Measurements from ENCODE around the gene GTF3C2.
"Not testable (repeated sequence)": the region's sequence is repeated elsewhere in the genome, so short reads cannot be mapped to it uniquely, and the experiment has no call there.

Gene GTF3C2

GRCh38 chr2:27303093-27304025, 53.2 kb downstream of the GTF3C2 start:
- no peaks in the 10 kb centered on the region for H3K9me3 Mint-ChIP-seq
- no peak overlapping the region for H3K27ac Mint-ChIP-seq
- H3K4me3 Mint-ChIP-seq: peak overlapping the region; percentile 44
- no peaks in the 10 kb centered on the region for H3K36me3 Mint-ChIP-seq (ENCODE audit: low read depth)
- peaks cover 13% of the 10 kb centered on the region for H3K4me1 Mint-ChIP-seq (ENCODE audit: low read depth)
- H3K27me3 Mint-ChIP-seq: peaks cover 20% of the 10 kb centered on the region

GRCh38 chr2:27300606-27301005, 56.0 kb downstream of the GTF3C2 start:
- H3K9me3 Mint-ChIP-seq; H3K4me1 Mint-ChIP-seq (ENCODE audit: low read depth); H3K36me3 Mint-ChIP-seq (ENCODE audit: low read depth); H3K4me3 Mint-ChIP-seq; H3K27ac Mint-ChIP-seq: not testable (repeated sequence)
- H3K27me3 Mint-ChIP-seq: peaks cover 23% of the 10 kb centered on the region

GRCh38 chr2:27298391-27299080, 58.0 kb downstream of the GTF3C2 start:
- Mint-ChIP-seq H3K4me3 (no peak overlapping the region), H3K9me3 (no peaks in the 10 kb centered on the region), H3K36me3 (ENCODE audit: low read depth) (no peaks in the 10 kb centered on the region), H3K27ac (no peak overlapping the region), H3K27me3 (peaks cover 9% of the 10 kb centered on the region), H3K4me1 (ENCODE audit: low read depth) (peaks cover 6% of the 10 kb centered on the region)

GRCh38 chr2:27297195-27297594, 59.4 kb downstream of the GTF3C2 start:
- no peaks in the 10 kb centered on the region for H3K36me3 Mint-ChIP-seq (ENCODE audit: low read depth)
- H3K4me3 Mint-ChIP-seq: no peak overlapping the region
- H3K27me3 Mint-ChIP-seq: peaks cover 9% of the 10 kb centered on the region
- no peak overlapping the region for H3K27ac Mint-ChIP-seq
- no peaks in the 10 kb centered on the region for H3K4me1 Mint-ChIP-seq (ENCODE audit: low read depth)
- no peaks in the 10 kb centered on the region for H3K9me3 Mint-ChIP-seq

GRCh38 chr2:27296481-27296880, 60.1 kb downstream of the GTF3C2 start:
- Mint-ChIP-seq H3K27me3 (peaks cover 9% of the 10 kb centered on the region), H3K27ac (no peak overlapping the region), H3K9me3 (no peaks in the 10 kb centered on the region), H3K36me3 (ENCODE audit: low read depth) (no peaks in the 10 kb centered on the region), H3K4me1 (ENCODE audit: low read depth) (no peaks in the 10 kb centered on the region), H3K4me3 (no peak overlapping the region)

- H3K9me3 Mint-ChIP-seq: no peaks in the 10 kb centered on the region
- H3K4me3 Mint-ChIP-seq: no peak overlapping the region
- no peaks in the 10 kb centered on the region for H3K4me1 Mint-ChIP-seq (ENCODE audit: low read depth)
- H3K27ac Mint-ChIP-seq: no peak overlapping the region
- peaks cover 9% of the 10 kb centered on the region for H3K27me3 Mint-ChIP-seq
- H3K36me3 Mint-ChIP-seq (ENCODE audit: low read depth): no peaks in the 10 kb centered on the region
Observed at GRCh38 chr2:27294928-27295327, 61.6 kb downstream of the GTF3C2 start.

- H3K4me3 Mint-ChIP-seq: no peak overlapping the region
- H3K36me3 Mint-ChIP-seq (ENCODE audit: low read depth): no peaks in the 10 kb centered on the region
- no peak overlapping the region for H3K27ac Mint-ChIP-seq
- peaks cover 5% of the 10 kb centered on the region for H3K27me3 Mint-ChIP-seq
- no peaks in the 10 kb centered on the region for H3K9me3 Mint-ChIP-seq
- no peaks in the 10 kb centered on the region for H3K4me1 Mint-ChIP-seq (ENCODE audit: low read depth)
Observed at GRCh38 chr2:27291865-27292264, 64.7 kb downstream of the GTF3C2 start.

- H3K9me3 Mint-ChIP-seq: no peaks in the 10 kb centered on the region
- no peak overlapping the region for H3K27ac Mint-ChIP-seq
- no peak overlapping the region for H3K4me3 Mint-ChIP-seq
- H3K36me3 Mint-ChIP-seq (ENCODE audit: low read depth): no peaks in the 10 kb centered on the region
- H3K27me3 Mint-ChIP-seq: no peaks in the 10 kb centered on the region
- no peaks in the 10 kb centered on the region for H3K4me1 Mint-ChIP-seq (ENCODE audit: low read depth)
Observed at GRCh38 chr2:27290549-27290948, 66.0 kb downstream of the GTF3C2 start.

GRCh38 chr2:27288610-27289009, 68.0 kb downstream of the GTF3C2 start:
- Mint-ChIP-seq H3K27ac (no peak overlapping the region), H3K9me3 (no peaks in the 10 kb centered on the region), H3K4me3 (no peak overlapping the region), H3K36me3 (ENCODE audit: low read depth) (no peaks in the 10 kb centered on the region), H3K4me1 (ENCODE audit: low read depth) (no peaks in the 10 kb centered on the region), H3K27me3 (no peaks in the 10 kb centered on the region)

- Mint-ChIP-seq H3K4me1 (ENCODE audit: low read depth) (no peaks in the 10 kb centered on the region), H3K9me3 (no peaks in the 10 kb centered on the region), H3K4me3 (no peak overlapping the region), H3K36me3 (ENCODE audit: low read depth) (no peaks in the 10 kb centered on the region), H3K27me3 (peaks cover 4% of the 10 kb centered on the region), H3K27ac (no peak overlapping the region)
Observed at GRCh38 chr2:27285481-27285880, 71.1 kb downstream of the GTF3C2 start.

- H3K27me3 Mint-ChIP-seq: peaks cover 4% of the 10 kb centered on the region
Observed at GRCh38 chr2:27284996-27285395, 71.6 kb downstream of the GTF3C2 start.

GRCh38 chr2:27282892-27283291, 73.7 kb downstream of the GTF3C2 start:
- peaks cover 8% of the 10 kb centered on the region for H3K27me3 Mint-ChIP-seq
- no peaks in the 10 kb centered on the region for H3K4me1 Mint-ChIP-seq (ENCODE audit: low read depth)
- no peak overlapping the region for H3K4me3 Mint-ChIP-seq
- no peaks in the 10 kb centered on the region for H3K36me3 Mint-ChIP-seq (ENCODE audit: low read depth)
- H3K27ac Mint-ChIP-seq: no peak overlapping the region
- H3K9me3 Mint-ChIP-seq: no peaks in the 10 kb centered on the region

More at GRCh38 chr2:27284996-27285395, 71.6 kb downstream of the GTF3C2 start:
- H3K27ac Mint-ChIP-seq: no peak overlapping the region
- no peaks in the 10 kb centered on the region for H3K4me1 Mint-ChIP-seq (ENCODE audit: low read depth)
- no peak overlapping the region for H3K4me3 Mint-ChIP-seq
- no peaks in the 10 kb centered on the region for H3K36me3 Mint-ChIP-seq (ENCODE audit: low read depth)
- H3K9me3 Mint-ChIP-seq: no peaks in the 10 kb centered on the region

- Mint-ChIP-seq H3K36me3 (ENCODE audit: low read depth) (no peaks in the 10 kb centered on the region), H3K4me1 (ENCODE audit: low read depth) (no peaks in the 10 kb centered on the region), H3K4me3 (no peak within 1 kb of the TSS), H3K27me3 (peaks cover 12% of the 10 kb centered on the region), H3K27ac (no peak within 1 kb of the TSS), H3K9me3 (no peaks in the 10 kb centered on the region)
Observed at GRCh38 chr2:27281855-27282559, 74.6 kb downstream of the GTF3C2 start, which contains the start of gene TRIM54. TRIM54 (plus strand) TSS chr2:27282429; CDS start chr2:27282732, 303 bp downstream.

- H3K27ac Mint-ChIP-seq: no peak overlapping the region
- no peaks in the 10 kb centered on the region for H3K9me3 Mint-ChIP-seq
- peaks cover 12% of the 10 kb centered on the region for H3K27me3 Mint-ChIP-seq
- no peaks in the 10 kb centered on the region for H3K4me1 Mint-ChIP-seq (ENCODE audit: low read depth)
- no peak overlapping the region for H3K4me3 Mint-ChIP-seq
- no peaks in the 10 kb centered on the region for H3K36me3 Mint-ChIP-seq (ENCODE audit: low read depth)
Observed at GRCh38 chr2:27281442-27281841, 75.1 kb downstream of the GTF3C2 start.

- H3K9me3 Mint-ChIP-seq: no peaks in the 10 kb centered on the region
- H3K4me3 Mint-ChIP-seq: no peak overlapping the region
- no peaks in the 10 kb centered on the region for H3K4me1 Mint-ChIP-seq (ENCODE audit: low read depth)
- no peaks in the 10 kb centered on the region for H3K36me3 Mint-ChIP-seq (ENCODE audit: low read depth)
- no peak overlapping the region for H3K27ac Mint-ChIP-seq
- H3K27me3 Mint-ChIP-seq: peaks cover 12% of the 10 kb centered on the region
Observed at GRCh38 chr2:27280826-27281225, 75.7 kb downstream of the GTF3C2 start.
